ENCODE measurements around the gene UBE2G2. TPM values are rescaled to one million over a fixed set of nuclear protein-coding genes. Genes with fewer than 3 reads are reported as not detected.

The UBE2G2 gene
- total and polyA plus RNA-seq, 2 of the 4 experiments (the other 2 are of a cell fraction): 65.4 to 91.7 TPM

GRCh38 chr21:44834951-44835646 is 33.5 kb upstream of the UBE2G2 start:
- no peak overlapping the region for H2AK5ac ChIP-seq (ENCODE audit: low read depth, low read length)
- CTCF ChIA-PET: no interaction called here
- H2BK15ac ChIP-seq (ENCODE audit: low read depth, low read length): no peak overlapping the region
- TF ChIP-seq CTCF (conservative IDR thresholded peaks at IDR 0.05; ENCODE audit: low read depth, low read length) (no peak), CEBPB (IDR thresholded peaks at IDR 0.05; ENCODE audit: low read depth, low read length) (no peak), RCOR1 (IDR thresholded peaks at IDR 0.05; ENCODE audit: insufficient replicate concordance, low read length) (no peak), MAZ (IDR thresholded peaks at IDR 0.05; ENCODE audit: borderline replicate concordance, low read depth, low read length) (no peak), FOS (IDR thresholded peaks at IDR 0.05; ENCODE audit: low read depth, low read length) (no peak), RAD21 (IDR thresholded peaks at IDR 0.05; ENCODE audit: low read length) (no peak), MAFK (IDR thresholded peaks at IDR 0.05; ENCODE audit: low read depth, low read length) (no peak), ELK1 (IDR thresholded peaks at IDR 0.05; ENCODE audit: borderline replicate concordance, low read depth, low read length) (no peak), RFX5 (IDR thresholded peaks at IDR 0.05; ENCODE audit: low read depth, low read length) (no peak), NFE2L2 (IDR thresholded peaks at IDR 0.05; ENCODE audit: low read depth, low read length) (no peak), BHLHE40 (IDR thresholded peaks at IDR 0.05; ENCODE audit: low read depth, low read length) (no peak), POLR2A (IDR thresholded peaks at IDR 0.05; ENCODE audit: low read depth, low read length) (no peak), USF2 (IDR thresholded peaks at IDR 0.05; ENCODE audit: low read depth, low read length) (no peak), MXI1 (IDR thresholded peaks at IDR 0.05; ENCODE audit: borderline replicate concordance, low read depth, low read length) (no peak), CHD1 (IDR thresholded peaks at IDR 0.05; ENCODE audit: low read depth, low read length) (no peak), SMC3 (IDR thresholded peaks at IDR 0.05; ENCODE audit: low read depth, low read length) (no peak)
- H3K4me3 ChIP-seq (ENCODE audit: insufficient read depth, low read depth, low read length): no peak overlapping the region
- no peaks in the 10 kb centered on the region for H4K20me1 ChIP-seq (ENCODE audit: insufficient read depth, low read length)
- H3K23ac ChIP-seq (ENCODE audit: low read depth, low read length): no peak overlapping the region
- peaks cover 5% of the 10 kb centered on the region; the same call in 1 of the 2 replicates for H3K4me1 ChIP-seq (ENCODE audit: control insufficient read depth, insufficient read depth, low read length)
- no peak overlapping the region for H2BK20ac ChIP-seq (ENCODE audit: low read depth, low read length)
- no peak overlapping the region for H4K8ac ChIP-seq (ENCODE audit: low read depth in 2 of 2, low read length in 2 of 2)
- H2AFZ ChIP-seq (replicated peaks; ENCODE audit: low read length, poor library complexity): no peak overlapping the region
- H3K56ac ChIP-seq (ENCODE audit: extremely low read depth, insufficient read depth, low read length): no peak overlapping the region
- DNase-seq: no peak
- no peaks in the 10 kb centered on the region for H3K9me1 ChIP-seq (ENCODE audit: insufficient read depth, low read length)
- H4K5ac ChIP-seq (ENCODE audit: low read depth, low read length): no peak overlapping the region
- no peaks in the 10 kb centered on the region for H3K79me1 ChIP-seq (ENCODE audit: low read depth in 1 of 2, low read length in 2 of 2)
- H2AK9ac ChIP-seq (replicated peaks; ENCODE audit: low read depth, low read length, poor library complexity): no peak overlapping the region
- peaks cover 20% of the 10 kb centered on the region for H3K27me3 ChIP-seq (ENCODE audit: control insufficient read depth, insufficient read depth, low read length)
- H3K14ac ChIP-seq (replicated peaks; ENCODE audit: low read depth, low read length): no peak overlapping the region
- no TSS peak for BruUV-seq (replicated peaks)
- in situ Hi-C loops (cut with MboI; ENCODE audit: low sequenced_read_pairs) (no loop called here), intact Hi-C loops (cut with micrococcal nuclease) (loop anchor here (1.0 kb wide), 1 partner anchor 13 kb away; no protein-coding TSS in a partner anchor), dilution Hi-C loops (cut with HindIII; ENCODE audit: low sequenced_read_pairs, unreplicated experiment) (no loop called here)
- ATAC-seq (ENCODE audit: low read depth): no peak
- no peak overlapping the region for H3K4ac ChIP-seq (ENCODE audit: low read depth, low read length)
- no peak overlapping the region for H3K27ac ChIP-seq (ENCODE audit: insufficient read depth, low read length)
- no peak overlapping the region for H3K9ac ChIP-seq (ENCODE audit: low read depth, low read length)
- H2BK5ac ChIP-seq (ENCODE audit: low read depth, low read length, poor library complexity, severe bottlenecking): no peak overlapping the region
- POLR2A ChIA-PET (ENCODE audit: unreplicated experiment): no interaction called here
- H3K36me3 ChIP-seq (ENCODE audit: control insufficient read depth, insufficient read depth, low read length): no peaks in the 10 kb centered on the region
- H3K4me2 ChIP-seq (ENCODE audit: low read depth, low read length): no peak overlapping the region
- no peak overlapping the region for H3K18ac ChIP-seq (ENCODE audit: low read depth, low read length)
- WGBS, 2 experiments (ENCODE audit: extremely low coverage in 2 of 2, insufficient read length in 1 of 2): 79% methylated on average over 19 of the region's 29 CpGs; no CpG with 5 or more reads in 1 of the 2 experiments
- H2BK120ac ChIP-seq (ENCODE audit: low read depth, low read length): no peak overlapping the region
- peaks cover 1% of the 10 kb centered on the region; the same call in 1 of the 2 replicates for H3K9me3 ChIP-seq (ENCODE audit: control insufficient read depth, insufficient read depth, low read length)
- H4K91ac ChIP-seq (ENCODE audit: insufficient read depth, low read depth, low read length): no peak overlapping the region
